ENCODE results near the gene CRKL.

Gene CRKL

DNA sequence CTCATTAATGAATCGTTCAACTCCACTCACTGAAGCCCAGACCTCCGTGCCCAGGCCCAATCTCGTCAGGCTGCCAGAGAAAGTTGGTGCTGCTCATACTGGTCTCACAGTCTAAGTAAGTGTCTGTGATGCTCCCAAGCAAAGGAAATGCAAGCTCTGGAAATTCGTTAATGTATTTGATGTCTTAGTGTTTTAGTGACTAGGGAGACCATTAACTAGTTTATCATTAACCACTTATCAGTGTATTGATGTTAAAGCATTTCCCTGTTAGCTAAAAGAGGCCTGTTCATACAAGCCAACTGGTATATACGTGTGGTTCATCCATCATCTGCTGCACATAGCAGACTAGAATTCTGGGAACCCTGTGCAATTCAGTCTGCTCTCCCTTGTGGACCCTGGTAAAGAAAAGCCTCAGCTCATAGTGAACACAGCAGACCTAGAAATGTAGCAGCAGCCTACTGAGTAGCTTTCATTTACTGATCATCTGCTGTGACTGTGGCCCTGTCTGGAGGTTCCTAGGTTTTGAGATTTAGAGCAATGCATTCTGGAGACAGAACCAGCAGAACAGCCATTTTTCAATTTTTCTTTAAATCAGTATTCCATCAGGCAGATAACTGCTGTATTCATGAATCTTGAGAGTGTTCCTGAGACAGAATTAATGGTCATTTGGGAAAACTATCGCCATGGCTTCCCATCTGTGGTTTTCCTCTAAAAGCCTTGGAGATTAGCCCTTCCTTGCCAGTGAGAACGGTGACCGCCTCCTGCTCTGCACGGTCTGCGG lies 34.1 kb downstream of the CRKL start:
- DNase-seq (ENCODE audit: insufficient read length, low spot score): no peak
- TF ChIP-seq, protein P1, sequence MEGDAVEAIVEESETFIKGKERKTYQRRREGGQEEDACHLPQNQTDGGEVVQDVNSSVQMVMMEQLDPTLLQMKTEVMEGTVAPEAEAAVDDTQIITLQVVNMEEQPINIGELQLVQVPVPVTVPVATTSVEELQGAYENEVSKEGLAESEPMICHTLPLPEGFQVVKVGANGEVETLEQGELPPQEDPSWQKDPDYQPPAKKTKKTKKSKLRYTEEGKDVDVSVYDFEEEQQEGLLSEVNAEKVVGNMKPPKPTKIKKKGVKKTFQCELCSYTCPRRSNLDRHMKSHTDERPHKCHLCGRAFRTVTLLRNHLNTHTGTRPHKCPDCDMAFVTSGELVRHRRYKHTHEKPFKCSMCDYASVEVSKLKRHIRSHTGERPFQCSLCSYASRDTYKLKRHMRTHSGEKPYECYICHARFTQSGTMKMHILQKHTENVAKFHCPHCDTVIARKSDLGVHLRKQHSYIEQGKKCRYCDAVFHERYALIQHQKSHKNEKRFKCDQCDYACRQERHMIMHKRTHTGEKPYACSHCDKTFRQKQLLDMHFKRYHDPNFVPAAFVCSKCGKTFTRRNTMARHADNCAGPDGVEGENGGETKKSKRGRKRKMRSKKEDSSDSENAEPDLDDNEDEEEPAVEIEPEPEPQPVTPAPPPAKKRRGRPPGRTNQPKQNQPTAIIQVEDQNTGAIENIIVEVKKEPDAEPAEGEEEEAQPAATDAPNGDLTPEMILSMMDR (IDR thresholded peaks at IDR 0.05; ENCODE audit: insufficient read depth, missing control alignments): no peak
- no peak for FAIRE-seq

DNA sequence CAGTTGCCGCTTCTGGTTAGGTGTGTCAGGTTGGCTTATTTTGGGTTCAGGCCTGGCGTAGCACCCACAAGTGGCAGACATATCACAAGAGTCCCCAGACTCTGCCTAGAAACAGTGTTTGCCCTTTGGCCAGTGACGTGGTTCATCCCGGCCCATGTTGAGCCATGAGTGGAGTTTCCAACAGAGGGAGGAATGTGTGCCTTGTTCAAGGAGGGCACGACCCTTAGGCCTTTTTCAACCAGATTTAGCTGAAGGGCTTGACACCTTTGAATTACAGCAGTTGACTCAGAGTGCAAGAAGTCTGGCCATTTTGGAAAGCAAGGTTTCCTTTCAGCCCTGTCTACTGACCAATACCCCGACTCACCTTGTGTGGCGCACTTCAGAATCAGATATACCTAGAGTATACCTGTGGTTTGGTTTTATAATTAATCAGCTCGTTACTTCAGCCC lies 34.7 kb downstream of the CRKL start:
- DNase-seq (ENCODE audit: insufficient read length, low spot score) (no peak), FAIRE-seq (no peak)
- TF ChIP-seq, protein P1 (IDR thresholded peaks at IDR 0.05; ENCODE audit: insufficient read depth, missing control alignments): no peak

DNA sequence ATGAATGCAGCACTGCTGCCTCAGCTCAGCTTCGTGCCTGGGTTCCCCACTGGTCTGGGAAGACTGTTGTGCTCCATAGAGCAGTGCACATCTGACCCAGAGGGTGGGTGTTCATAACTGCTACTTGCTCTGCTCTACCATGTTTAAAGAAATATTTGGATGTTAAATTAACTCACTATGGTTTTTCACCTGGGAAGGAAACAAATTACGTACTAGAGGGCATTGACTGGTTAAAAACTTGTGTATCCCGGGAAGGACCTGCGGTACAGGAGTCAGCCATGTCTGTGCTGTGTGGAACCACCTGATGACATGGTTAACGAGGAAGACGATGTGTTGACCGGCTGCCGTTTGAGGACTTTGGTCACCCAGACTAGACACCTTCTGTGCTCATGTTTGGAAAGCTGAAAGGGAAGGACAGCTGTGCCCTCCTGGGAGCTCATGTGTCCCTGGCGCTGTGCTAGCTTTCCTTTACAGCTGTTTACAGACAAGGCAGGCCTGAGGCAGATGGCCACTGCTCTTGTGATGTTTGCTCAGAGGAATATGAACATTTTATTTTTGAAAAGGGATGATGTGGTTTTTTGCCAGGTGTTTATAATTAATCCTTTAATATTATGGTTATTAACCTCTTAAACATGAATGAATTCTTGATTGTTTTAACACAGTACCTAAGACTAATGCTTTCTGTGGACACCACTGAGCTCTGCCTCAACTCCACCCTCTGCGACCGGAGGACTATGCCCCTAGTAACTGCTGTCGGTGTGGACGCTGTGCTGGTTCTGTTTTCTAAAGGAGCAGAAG lies 35.5 kb downstream of the CRKL start:
- TF ChIP-seq, protein P1 (IDR thresholded peaks at IDR 0.05; ENCODE audit: insufficient read depth, missing control alignments): no peak
- no peak for DNase-seq (ENCODE audit: insufficient read length, low spot score)
- FAIRE-seq: no peak

DNA sequence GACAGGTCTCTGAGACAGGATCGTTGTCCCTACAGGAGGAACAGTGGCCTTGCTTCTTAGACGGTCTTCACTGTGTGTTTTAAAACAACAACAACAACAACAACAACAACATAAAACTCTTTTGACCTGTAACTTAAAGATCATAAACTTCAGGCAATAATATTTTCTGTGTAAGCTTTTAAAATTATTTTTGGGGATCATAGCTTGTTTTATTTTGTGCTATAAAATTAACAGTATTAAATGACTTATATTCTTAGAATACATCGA lies 36.1 kb downstream of the CRKL start:
- FAIRE-seq (no peak), DNase-seq (ENCODE audit: insufficient read length, low spot score) (no peak)
- TF ChIP-seq, protein P1 (IDR thresholded peaks at IDR 0.05; ENCODE audit: insufficient read depth, missing control alignments): no peak

DNA sequence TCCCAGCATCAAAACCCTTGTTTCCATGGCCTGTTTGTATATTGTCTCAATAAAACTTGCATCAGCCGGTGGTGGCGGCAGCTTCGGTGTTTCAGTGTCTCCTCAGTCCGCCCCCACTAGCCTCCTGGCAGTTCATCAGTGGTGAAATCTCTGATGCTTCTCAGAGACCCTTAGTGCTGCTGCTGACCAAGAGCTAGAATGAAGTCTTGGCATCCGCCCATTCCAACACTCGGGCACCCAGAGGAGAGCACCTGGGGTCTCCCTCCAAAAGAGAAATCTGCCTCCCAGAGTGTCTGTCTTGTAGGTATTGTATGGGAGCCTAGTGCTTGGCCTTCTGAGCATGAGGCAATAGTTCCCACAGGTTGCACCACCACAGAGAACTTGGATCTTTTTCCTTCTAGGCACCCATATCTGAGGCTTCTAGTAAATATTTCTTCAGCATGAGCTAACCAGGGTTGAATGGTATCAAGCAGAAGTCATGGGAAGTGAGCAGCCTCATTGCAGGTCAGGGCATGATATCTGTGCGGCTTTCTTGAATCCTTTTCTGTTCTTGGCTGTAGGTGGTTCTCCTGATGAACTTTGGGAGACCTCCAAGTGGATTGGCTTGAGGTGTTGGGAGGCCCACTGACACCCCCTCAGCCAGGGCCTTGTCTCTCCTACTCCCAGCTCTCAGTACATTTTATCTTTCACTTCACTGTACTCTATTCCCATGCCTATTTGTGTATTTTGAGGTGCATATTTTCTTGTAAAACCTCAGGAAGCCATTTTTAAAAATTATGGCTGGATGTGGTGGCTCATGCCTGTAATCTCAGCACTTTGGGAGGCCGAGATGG lies 36.7 kb downstream of the CRKL start:
- FAIRE-seq (no peak), DNase-seq (ENCODE audit: insufficient read length, low spot score) (no peak)
- TF ChIP-seq, protein P1 (IDR thresholded peaks at IDR 0.05; ENCODE audit: insufficient read depth, missing control alignments): no peak

DNA sequence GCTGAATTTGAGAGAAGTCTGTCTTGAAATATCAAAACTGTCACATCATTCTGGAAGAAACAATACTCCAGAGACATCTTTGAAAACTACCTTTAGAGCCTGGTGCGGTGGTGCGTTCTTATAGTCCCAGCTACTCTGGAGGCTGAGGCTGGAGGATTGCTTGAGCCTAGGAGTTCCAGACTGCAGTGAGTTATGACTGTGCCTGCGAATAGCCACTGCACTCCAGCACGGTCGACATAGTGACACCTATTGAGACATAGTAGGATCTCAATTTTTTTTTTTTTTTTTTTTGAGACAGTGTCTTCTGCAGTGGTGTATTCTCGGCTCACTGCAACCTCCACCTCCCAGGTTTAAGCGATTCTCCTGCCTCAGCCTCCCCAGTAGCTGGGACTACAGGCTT lies 38.3 kb downstream of the CRKL start:
- TF ChIP-seq, protein P1 (IDR thresholded peaks at IDR 0.05; ENCODE audit: insufficient read depth, missing control alignments): no peak
- FAIRE-seq (no peak), DNase-seq (ENCODE audit: insufficient read length, low spot score) (no peak)

Data from D721Med (cell line).